Amygdala (tissue), 56 donors: ENCODE measurements around the gene C11orf21.

Experiments used
- DNase-seq, 56 donors: peaks; one replicate each; lab custom pipeline; 2025; lab: John Stamatoyannopoulos, UW

The C11orf21 gene

GRCh38 chr11:2321311-2321683 lies 19.6 kb upstream of the C11orf21 start:
- DNase-seq = no peak

- no peak for DNase-seq
Measured at GRCh38 chr11:2320568-2321310, 19.0 kb upstream of the C11orf21 start.

- no peak for DNase-seq
Measured at GRCh38 chr11:2319791-2320472, 18.2 kb upstream of the C11orf21 start.

- DNase-seq = no peak
Measured at GRCh38 chr11:2318707-2319106, 17.0 kb upstream of the C11orf21 start.

GRCh38 chr11:2318123-2318522 lies 16.4 kb upstream of the C11orf21 start:
- no peak for DNase-seq

GRCh38 chr11:2317354-2318050 lies 15.8 kb upstream of the C11orf21 start:
- DNase-seq = no peak

GRCh38 chr11:2316963-2317244 lies 15.2 kb upstream of the C11orf21 start:
- DNase-seq = no peak

- no peak for DNase-seq
Measured at GRCh38 chr11:2316169-2316962, 14.6 kb upstream of the C11orf21 start.

GRCh38 chr11:2315395-2316168 lies 13.9 kb upstream of the C11orf21 start:
- DNase-seq = no peak

GRCh38 chr11:2314525-2315394 lies 13.0 kb upstream of the C11orf21 start:
- DNase-seq = peak in 51 of 56 donors; percentile 22 to 93 (median 68)

GRCh38 chr11:2314136-2314524 lies 12.4 kb upstream of the C11orf21 start:
- no peak for DNase-seq

GRCh38 chr11:2313051-2313951 lies 11.6 kb upstream of the C11orf21 start:
- no peak for DNase-seq

- no peak for DNase-seq
Measured at GRCh38 chr11:2312232-2313042, 10.7 kb upstream of the C11orf21 start.

GRCh38 chr11:2311353-2312133 lies 9.8 kb upstream of the C11orf21 start:
- DNase-seq = no peak

- DNase-seq = no peak
Measured at GRCh38 chr11:2310786-2311352, 9.2 kb upstream of the C11orf21 start.
